ENCODE data around the gene TIGD4.
"Not testable (repeated sequence)": the region's sequence is repeated elsewhere in the genome, so short reads cannot be mapped to it uniquely, and the experiment has no call there.

The TIGD4 gene

GRCh38 chr4:152780267-152780778, 793 bp upstream of the TIGD4 start:
- no peak for DNase-seq

GRCh38 chr4:152778656-152779512, 646 bp downstream of the TIGD4 start:
- peak; percentile 42 for DNase-seq

GRCh38 chr4:152777488-152777887, 2.0 kb downstream of the TIGD4 start:
- DNase-seq: no peak

- DNase-seq: no peak
Measured at GRCh38 chr4:152776352-152776751, 3.2 kb downstream of the TIGD4 start.

- no peak for DNase-seq
Measured at GRCh38 chr4:152773953-152774352, 5.6 kb downstream of the TIGD4 start.

- DNase-seq: no peak
Measured at GRCh38 chr4:152773339-152773738, 6.2 kb downstream of the TIGD4 start.

GRCh38 chr4:152771741-152772533, 7.6 kb downstream of the TIGD4 start:
- DNase-seq: peak; percentile 25

- not testable (repeated sequence) for DNase-seq
Measured at GRCh38 chr4:152765069-152765737, 14.3 kb downstream of the TIGD4 start.

- no peak for DNase-seq
Measured at GRCh38 chr4:152763796-152764195, 15.7 kb downstream of the TIGD4 start.

- DNase-seq: no peak
Measured at GRCh38 chr4:152748619-152749018, 30.9 kb downstream of the TIGD4 start.

GRCh38 chr4:152747444-152747843, 32.1 kb downstream of the TIGD4 start:
- no peak for DNase-seq

GRCh38 chr4:152738827-152739226, 40.7 kb downstream of the TIGD4 start:
- DNase-seq: no peak

GRCh38 chr4:152735906-152736305, 43.6 kb downstream of the TIGD4 start:
- DNase-seq: no peak

- peak; percentile 30 for DNase-seq
Measured at GRCh38 chr4:152735396-152735859, 44.1 kb downstream of the TIGD4 start.

- DNase-seq: no peak
Measured at GRCh38 chr4:152734699-152735050, 44.9 kb downstream of the TIGD4 start.

GRCh38 chr4:152734015-152734698, 45.4 kb downstream of the TIGD4 start:
- DNase-seq: no peak

- DNase-seq: no peak
Measured at GRCh38 chr4:152731997-152732396, 47.5 kb downstream of the TIGD4 start.

- no peak for DNase-seq
Measured at GRCh38 chr4:152729466-152729865, 50.1 kb downstream of the TIGD4 start.

- no peak for DNase-seq
Measured at GRCh38 chr4:152728343-152728742, 51.2 kb downstream of the TIGD4 start.

- peak; percentile 2 for DNase-seq
Measured at GRCh38 chr4:152727784-152728183, 51.7 kb downstream of the TIGD4 start.

GRCh38 chr4:152724494-152724893, 55.0 kb downstream of the TIGD4 start:
- no peak for DNase-seq

GRCh38 chr4:152723236-152723635, 56.3 kb downstream of the TIGD4 start:
- DNase-seq: no peak

Measured in midbrain (tissue), 1 donor.